Astrocyte (in vitro differentiated cells and primary cell): ENCODE results near the gene AFF3. TPM values are rescaled to one million over a fixed set of nuclear protein-coding genes. Genes with fewer than 3 reads are reported as not detected.
A peak's percentile ranks its signal among the peaks of the same experiment; 100 is the strongest.

Experiments used
- DNase-seq: peaks from one replicate; pipeline ENCODE4 v3.0.0-alpha.2; 2010; ENCODE audit warnings: low read depth
- FAIRE-seq: peaks from 2 replicates; lab custom pipeline; 2011; peaks lifted over from hg19 to GRCh38; lab: Jason Lieb, UNC
- H2AFZ ChIP-seq: 2 replicates; pipeline ENCODE4 v1.6.0; 2012; ENCODE audit warnings: low read depth, low read length, inconsistent platforms
- H3K27ac ChIP-seq: 2 replicates; pipeline ENCODE4 v1.5.1; 2011; ENCODE audit warnings: low read depth, low read length, inconsistent platforms
- H3K27me3 ChIP-seq: 2 replicates; pipeline ENCODE4 v1.6.0; 2011; ENCODE audit warnings: low read length, inconsistent platforms; ENCODE audit not compliant: insufficient read depth
- H3K36me3 ChIP-seq: 2 replicates; pipeline ENCODE4 v1.5.1; 2011; ENCODE audit warnings: low read length, inconsistent platforms; ENCODE audit not compliant: insufficient read depth
- H3K4me1 ChIP-seq: 2 replicates; pipeline ENCODE4 v1.5.1; 2011; ENCODE audit warnings: low read length, inconsistent platforms; ENCODE audit not compliant: insufficient read depth
- H3K4me2 ChIP-seq: 2 replicates; pipeline ENCODE4 v1.6.0; 2012; ENCODE audit warnings: low read length, inconsistent platforms
- H3K4me3 ChIP-seq: 2 replicates; pipeline ENCODE4 v1.5.1; 2011; ENCODE audit warnings: low read depth, mild to moderate bottlenecking, low read length, inconsistent platforms; ENCODE audit not compliant: insufficient read depth
- H3K79me2 ChIP-seq: 2 replicates; pipeline ENCODE4 v1.6.0; 2012; ENCODE audit warnings: mild to moderate bottlenecking, low read length, inconsistent platforms; ENCODE audit not compliant: insufficient read depth
- H3K9ac ChIP-seq: 2 replicates; pipeline ENCODE4 v1.6.0; 2012; ENCODE audit warnings: mild to moderate bottlenecking, low read length, inconsistent platforms
- H3K9me3 ChIP-seq: 2 replicates; pipeline ENCODE4 v1.5.1; 2012; ENCODE audit warnings: low read depth, mild to moderate bottlenecking, low read length, inconsistent platforms; ENCODE audit not compliant: insufficient read depth
- H4K20me1 ChIP-seq: 2 replicates; pipeline ENCODE4 v1.6.0; 2012; ENCODE audit warnings: low read length, inconsistent platforms; ENCODE audit not compliant: insufficient read depth
- H3K27ac Mint-ChIP-seq: one replicate; pipeline ENCODE4 v1.8.0; 2021; ENCODE audit warnings: mild to moderate bottlenecking, mixed read lengths; ENCODE audit not compliant: unreplicated experiment
- H3K27me3 Mint-ChIP-seq: one replicate; pipeline ENCODE4 v1.8.0; 2021; ENCODE audit warnings: low read depth, mixed read lengths; ENCODE audit not compliant: unreplicated experiment
- H3K36me3 Mint-ChIP-seq: one replicate; pipeline ENCODE4 v1.8.0; 2021; ENCODE audit warnings: low read depth, mixed read lengths; ENCODE audit not compliant: unreplicated experiment
- H3K4me1 Mint-ChIP-seq: one replicate; pipeline ENCODE4 v1.8.0; 2021; ENCODE audit warnings: low read depth, mixed read lengths; ENCODE audit not compliant: unreplicated experiment
- H3K4me3 Mint-ChIP-seq: one replicate; pipeline ENCODE4 v1.8.0; 2021; ENCODE audit warnings: mild to moderate bottlenecking, moderate library complexity, mixed read lengths; ENCODE audit not compliant: unreplicated experiment
- H3K9me3 Mint-ChIP-seq: one replicate; pipeline ENCODE4 v1.8.0; 2021; ENCODE audit warnings: mild to moderate bottlenecking, mixed read lengths; ENCODE audit not compliant: unreplicated experiment
- CTCF ChIP-seq: IDR thresholded peaks from 2 replicates; pipeline ENCODE4 v1.5.1; 2011; ENCODE audit warnings: low read depth, mild to moderate bottlenecking, inconsistent platforms, low read length, moderate library complexity; ENCODE audit not compliant: insufficient read depth
- EZH2 ChIP-seq: IDR thresholded peaks from 2 replicates; pipeline ENCODE4 v1.6.1; 2012; ENCODE audit warnings: mild to moderate bottlenecking, low read length, inconsistent platforms; ENCODE audit not compliant: insufficient read depth
- total RNA-seq: library from RNA; stranded (reverse); gene quantifications from 2 replicates; pipeline ENCODE4 v1.2.1, GENCODE V29; 2021

AFF3 gene
- total RNA-seq, 1 donor from 2014 or later: 14.7 TPM

DNA sequence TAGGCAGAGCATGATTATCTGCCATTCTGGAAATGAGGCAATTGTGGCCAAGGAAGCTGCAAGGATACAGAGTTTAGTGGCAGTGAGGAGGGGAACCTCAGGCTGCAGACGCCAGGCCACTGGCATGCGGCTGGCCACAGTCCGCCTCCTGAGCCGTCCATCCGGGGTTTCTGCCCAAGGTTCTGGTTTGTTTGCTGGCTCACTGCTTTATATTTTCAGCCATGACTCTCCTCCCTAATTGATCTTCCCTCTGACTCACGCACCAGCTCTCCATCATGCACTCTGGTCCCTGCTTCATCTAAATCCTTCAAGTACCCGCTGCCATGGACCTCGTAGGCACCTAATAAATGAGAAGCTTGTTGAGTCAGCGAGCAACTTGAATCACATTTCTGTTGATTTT lies 544.8 kb downstream of the AFF3 start:
- no peak for TF ChIP-seq EZH2
- no peak for TF ChIP-seq CTCF
- Mint-ChIP-seq H3K4me3 (no peak overlapping the region), H3K36me3 (peaks cover 7% of the 10 kb centered on the region), H3K9me3 (no peaks in the 10 kb centered on the region), H3K27ac (no peak overlapping the region), H3K4me1 (peaks cover 29% of the 10 kb centered on the region), H3K27me3 (peaks cover 2% of the 10 kb centered on the region)
- Histone ChIP-seq H2AFZ (no peak overlapping the region), H3K4me1 (peaks cover 27% of the 10 kb centered on the region), H3K9ac (no peak overlapping the region), H3K4me2 (peak overlapping the region; percentile 38), H4K20me1 (no peaks in the 10 kb centered on the region), H3K9me3 (no peaks in the 10 kb centered on the region), H3K36me3 (no peaks in the 10 kb centered on the region), H3K79me2 (no peaks in the 10 kb centered on the region), H3K27me3 (no peaks in the 10 kb centered on the region), H3K27ac (no peak overlapping the region), H3K4me3 (no peak overlapping the region)
- FAIRE-seq (peak; percentile 75), DNase-seq (peak; percentile 95)

DNA sequence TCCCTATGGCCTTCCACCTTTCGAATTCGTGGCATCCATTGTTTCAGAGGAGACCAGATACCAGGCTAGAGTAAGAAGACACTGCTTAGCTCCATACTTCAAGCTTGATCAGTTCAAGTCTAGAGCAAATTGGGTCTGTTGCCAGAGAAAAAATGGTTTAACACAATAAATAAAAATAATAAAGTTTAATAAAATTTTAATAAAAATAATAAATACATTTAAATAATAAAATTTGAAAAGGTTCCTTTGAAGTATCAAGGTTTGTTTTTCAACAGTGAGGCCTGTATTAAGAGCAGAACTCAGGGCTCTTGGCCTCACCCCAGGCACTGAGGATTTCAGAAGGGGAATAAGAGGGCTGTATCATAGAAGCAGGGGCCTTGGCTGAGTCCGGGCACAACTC lies 547.0 kb downstream of the AFF3 start:
- Histone ChIP-seq H3K9ac (no peak overlapping the region), H3K9me3 (no peaks in the 10 kb centered on the region), H3K4me3 (no peak overlapping the region), H4K20me1 (no peaks in the 10 kb centered on the region), H2AFZ (no peak overlapping the region), H3K27me3 (no peaks in the 10 kb centered on the region), H3K79me2 (no peaks in the 10 kb centered on the region), H3K36me3 (no peaks in the 10 kb centered on the region), H3K4me1 (peaks cover 11% of the 10 kb centered on the region), H3K27ac (no peak overlapping the region), H3K4me2 (no peak overlapping the region)
- peaks cover 7% of the 10 kb centered on the region for H3K36me3 Mint-ChIP-seq
- no peaks in the 10 kb centered on the region for H3K9me3 Mint-ChIP-seq
- FAIRE-seq (no peak), DNase-seq (no peak)
- H3K27me3 Mint-ChIP-seq: peaks cover 7% of the 10 kb centered on the region
- H3K4me3 Mint-ChIP-seq: no peak overlapping the region
- TF ChIP-seq EZH2: no peak
- no peak for TF ChIP-seq CTCF
- no peak overlapping the region for H3K27ac Mint-ChIP-seq
- H3K4me1 Mint-ChIP-seq: peaks cover 12% of the 10 kb centered on the region

DNA sequence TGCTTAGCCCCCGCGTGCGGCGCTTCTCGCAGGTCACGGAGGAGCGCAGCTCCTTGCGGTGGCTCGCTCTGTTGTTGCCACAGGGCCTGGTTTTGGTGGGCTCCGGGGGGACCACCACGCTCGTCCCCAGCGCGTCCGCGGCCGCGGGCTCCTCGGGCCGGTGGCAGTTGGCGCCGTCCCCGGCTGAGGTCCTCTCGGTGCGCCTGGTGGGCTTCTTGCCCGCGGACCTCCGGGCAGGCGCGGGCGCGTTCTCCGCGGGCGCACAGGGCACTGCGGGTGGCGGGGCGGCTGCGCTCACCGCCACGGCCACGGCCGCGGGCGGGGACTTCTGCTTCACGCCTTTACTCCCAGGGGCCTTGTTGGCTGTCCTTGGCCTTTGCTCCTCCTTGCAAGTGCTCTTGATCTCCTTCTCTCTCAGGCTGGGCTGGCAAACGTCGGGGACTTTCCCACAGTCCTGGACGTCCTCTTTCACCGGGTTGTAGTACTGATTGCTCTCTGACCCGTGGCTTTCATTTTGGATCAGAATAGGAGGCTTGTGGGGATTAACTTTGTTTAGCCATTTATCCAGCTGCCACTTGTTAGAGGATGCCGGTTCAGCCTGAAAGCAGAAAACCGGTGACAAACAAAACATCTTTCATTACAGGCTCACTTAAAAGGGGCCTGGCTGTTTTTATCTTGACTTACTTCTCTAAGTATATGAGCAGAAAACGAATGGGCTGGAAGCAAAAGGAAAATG lies 548.5 kb downstream of the AFF3 start:
- Mint-ChIP-seq H3K36me3 (peaks cover 9% of the 10 kb centered on the region), H3K27me3 (peaks cover 9% of the 10 kb centered on the region), H3K27ac (no peak overlapping the region), H3K4me1 (peaks cover 11% of the 10 kb centered on the region), H3K4me3 (no peak overlapping the region), H3K9me3 (no peaks in the 10 kb centered on the region)
- H3K27me3 ChIP-seq: no peaks in the 10 kb centered on the region
- no peaks in the 10 kb centered on the region for H3K36me3 ChIP-seq
- H3K4me2 ChIP-seq: no peak overlapping the region
- no peaks in the 10 kb centered on the region for H4K20me1 ChIP-seq
- H3K9me3 ChIP-seq: no peaks in the 10 kb centered on the region
- H2AFZ ChIP-seq: peak overlapping the region; percentile 0
- H3K4me3 ChIP-seq: no peak overlapping the region
- no peak overlapping the region for H3K9ac ChIP-seq
- TF ChIP-seq EZH2: no peak
- TF ChIP-seq CTCF: no peak
- no peak overlapping the region for H3K27ac ChIP-seq
- H3K4me1 ChIP-seq: peaks cover 11% of the 10 kb centered on the region
- DNase-seq (no peak), FAIRE-seq (no peak)
- H3K79me2 ChIP-seq: no peaks in the 10 kb centered on the region
